ENCODE results near the gene OR51V1. TPM values are rescaled to one million over a fixed set of nuclear protein-coding genes. Genes with fewer than 3 reads are reported as not detected.

Gene OR51V1
- total and polyA plus RNA-seq, 2 of the 13 experiments (the other 11 are each of a cell fraction or from before 2014, with no cell fraction given): not detected

- Histone ChIP-seq H3K79me2 (ENCODE audit: insufficient read depth, low read length) (no peaks in the 10 kb centered on the region), H2AFZ (ENCODE audit: low read length) (no peak overlapping the region), H3K4me3 (replicated peaks in 1 of 3; ENCODE audit: insufficient read depth in 1 of 3, low read depth in 2 of 3, low read length in 3 of 3) (no peak overlapping the region), H3K36me3 (replicated peaks in 1 of 2; ENCODE audit: control insufficient read depth in 1 of 2, insufficient read depth in 2 of 2, low read length in 2 of 2) (no peaks in the 10 kb centered on the region), H3K27me3 (ENCODE audit: control insufficient read depth in 1 of 2, insufficient read depth in 2 of 2, low read length in 2 of 2) (no peaks in the 10 kb centered on the region), H3K4me1 (ENCODE audit: insufficient read depth, low read length) (no peaks in the 10 kb centered on the region), H3K9me3 (ENCODE audit: low read length) (no peaks in the 10 kb centered on the region), H4K20me1 (ENCODE audit: insufficient read depth, low read length) (no peaks in the 10 kb centered on the region), H3K9ac (ENCODE audit: insufficient read depth, low read depth, low read length) (no peak overlapping the region), H3K4me2 (ENCODE audit: low read depth, low read length) (no peak overlapping the region), H3K27ac (ENCODE audit: extremely low read length, insufficient read depth, low read length) (no peak overlapping the region)
- in situ Hi-C loops (cut with HindIII; ENCODE audit: extremely low pct_ligation_motif_present, low pct_unique_long_range_greater_than_20kb) (no loop called here), intact Hi-C loops (cut with micrococcal nuclease; ENCODE audit: unreplicated experiment) (no loop called here)
- ChIA-PET CTCF (ENCODE audit: low intra/inter-chr PET ratio, low total read pairs) (no interaction called here), POLR2A (no interaction called here)
- FAIRE-seq (no peak), ATAC-seq (no peak), DNase-seq (ENCODE audit: low spot score) (no peak)
- no TSS peak for BruUV-seq (replicated peaks)
- WGBS (ENCODE audit: low lambda C conversion rate): 0% methylated on average over 2 of the region's 5 CpGs
- TF ChIP-seq HOXA7 (CRISPR knock-in tag; IDR thresholded peaks at IDR 0.05): no peak
- no peak for TF ChIP-seq DPF2 (CRISPR knock-in tag; IDR thresholded peaks at IDR 0.05; ENCODE audit: borderline replicate concordance, low read depth)
- no peak for TF ChIP-seq HNF4A (CRISPR knock-in tag; IDR thresholded peaks at IDR 0.05)
- TF ChIP-seq ZNF710 (CRISPR knock-in tag; IDR thresholded peaks at IDR 0.05; ENCODE audit: borderline replicate concordance): no peak
- no peak for TF ChIP-seq TCF12 (IDR thresholded peaks at IDR 0.05)
- TF ChIP-seq TCF12 (CRISPR knock-in tag; IDR thresholded peaks at IDR 0.05): no peak
- no peak for TF ChIP-seq ARID5B (CRISPR knock-in tag; IDR thresholded peaks at IDR 0.05)
- no peak for TF ChIP-seq ARNTL (CRISPR knock-in tag; IDR thresholded peaks at IDR 0.05)
- no peak for TF ChIP-seq TAF15 (IDR thresholded peaks at IDR 0.05; ENCODE audit: low read depth, low read length, poor library complexity, severe bottlenecking)
- no peak for TF ChIP-seq MLX (CRISPR knock-in tag; IDR thresholded peaks at IDR 0.05)
- no peak for TF ChIP-seq SNAPC4 (CRISPR knock-in tag; IDR thresholded peaks at IDR 0.05)
- TF ChIP-seq POLR2A (IDR thresholded peaks at IDR 0.05; ENCODE audit: insufficient read depth in 1 of 2, low read depth in 2 of 2, low read length in 2 of 2): no peak
- no peak for TF ChIP-seq SKI (IDR thresholded peaks at IDR 0.05; ENCODE audit: partially characterized antibody)
These were observed 4.4 kb downstream of the OR51V1 start for GRCh38 chr11:5196067-5196466.

Data from HepG2 (cell line).